HepG2 (cell line): ENCODE results near the gene RPL6. TPM values are rescaled to one million over a fixed set of nuclear protein-coding genes. Genes with fewer than 3 reads are reported as not detected.
A peak's percentile ranks its signal among the peaks of the same experiment; 100 is the strongest.

Experiments used
- ASH2L ChIP-seq: fragments of 300-600, 200-600 bp; sonication (generic); IDR thresholded peaks from 2 replicates; pipeline ENCODE4 v1.7.0; 2017; ENCODE audit warnings: low read depth, mild to moderate bottlenecking, moderate library complexity, mixed read lengths, low read length; ENCODE audit not compliant: insufficient read length
- HOXA3 ChIP-seq: sonication (generic); formaldehyde crosslinking; IDR thresholded peaks from 2 replicates; pipeline ENCODE4 v1.5.0; 2020; ENCODE audit warnings: missing genetic modification reagents
- KLF13 ChIP-seq: sonication (generic); formaldehyde crosslinking; IDR thresholded peaks from 2 replicates; pipeline ENCODE4 v1.4.0; 2020; ENCODE audit warnings: mild to moderate bottlenecking, missing genetic modification reagents
- MIXL1 ChIP-seq: IDR thresholded peaks from 2 replicates; pipeline ENCODE4 v1.6.1; 2016
- THAP11 ChIP-seq: IDR thresholded peaks from 2 replicates; pipeline ENCODE4 v1.6.1; 2016; ENCODE audit warnings: missing biosample characterization, missing genetic modification reagents
- ZFX ChIP-seq: sonication (generic); formaldehyde crosslinking; IDR thresholded peaks from 2 replicates; pipeline ENCODE4 v1.4.0; 2020; ENCODE audit warnings: mild to moderate bottlenecking, low read depth, missing genetic modification reagents, moderate library complexity
- ZNF143 ChIP-seq: sonication (generic); formaldehyde crosslinking; IDR thresholded peaks from 2 replicates; pipeline ENCODE4 v1.4.0; 2020; ENCODE audit warnings: missing genetic modification reagents
- ZNF225 ChIP-seq: sonication (generic); formaldehyde crosslinking; IDR thresholded peaks from 2 replicates; pipeline ENCODE4 v1.4.0; 2020; ENCODE audit warnings: mild to moderate bottlenecking, missing genetic modification reagents
- ZNF235 ChIP-seq: sonication (generic); formaldehyde crosslinking; IDR thresholded peaks from 2 replicates; pipeline ENCODE4 v1.8.1; 2023; ENCODE audit warnings: mild to moderate bottlenecking, missing genetic modification reagents, borderline replicate concordance
- ZNF446 ChIP-seq: sonication (generic); formaldehyde crosslinking; IDR thresholded peaks from 2 replicates; pipeline ENCODE4 v1.5.0; 2020; ENCODE audit warnings: mild to moderate bottlenecking, missing genetic modification reagents
- ZNF781 ChIP-seq: sonication (generic); formaldehyde crosslinking; IDR thresholded peaks from 2 replicates; pipeline ENCODE4 v1.5.1; 2020; ENCODE audit warnings: borderline replicate concordance, mild to moderate bottlenecking, missing genetic modification reagents; ENCODE audit errors: not compliant biosample characterization
- polyA plus RNA-seq, 8 experiments: library from polyadenylated mRNA; depleted of rRNA in 3 of 8; stranded (reverse) in 7 of 8; unstranded in 1 of 8; fragments of >200 nt; fragmentation: Illumina TruSeq in 4 of 8; extraction: Trizol in 4 of 8; gene quantifications; 2 replicates each; pipeline versions ENCODE4 v1.2.1 to v1.2.3, GENCODE V29; 2011 to 2016; ENCODE audit warnings: low read depth in 4 of 8, missing spikeins in 1 of 8, mixed read lengths in 1 of 8; ENCODE audit not compliant: insufficient read depth in 1 of 8
- total RNA-seq, 5 experiments: library from RNA; depleted of rRNA; stranded (reverse); fragments of >200 nt; fragmentation: Illumina TruSeq; extraction: Trizol; gene quantifications; 2 replicates each; pipeline ENCODE4 v1.2.3, GENCODE V29; 2016; ENCODE audit warnings: low read depth in 1 of 5
- TF ChIP-seq, protein P1 (sequence below): sonication (generic); formaldehyde crosslinking; IDR thresholded peaks from 2 replicates; pipeline ENCODE4 v1.9.0; 2021; ENCODE audit warnings: missing genetic modification reagents, mild to moderate bottlenecking, borderline replicate concordance
- TF ChIP-seq, protein P2 (sequence below): sonication (generic); formaldehyde crosslinking; IDR thresholded peaks from 2 replicates; pipeline ENCODE4 v1.4.0; 2020; ENCODE audit warnings: low read depth, mild to moderate bottlenecking, missing genetic modification reagents
- TF ChIP-seq, protein P3 (sequence below): sonication (generic); formaldehyde crosslinking; IDR thresholded peaks from 2 replicates; pipeline ENCODE4 v1.4.0; 2020; ENCODE audit warnings: missing genetic modification reagents
- TF ChIP-seq, protein P4 (sequence below): sonication (generic); formaldehyde crosslinking; IDR thresholded peaks from 2 replicates; pipeline ENCODE4 v1.5.0; 2020; ENCODE audit warnings: mild to moderate bottlenecking, missing genetic modification reagents, moderate library complexity
- TF ChIP-seq, protein P5 (sequence below): sonication (generic); formaldehyde crosslinking; IDR thresholded peaks from 2 replicates; pipeline ENCODE4 v1.4.0; 2020; ENCODE audit warnings: mild to moderate bottlenecking, missing genetic modification reagents
- TF ChIP-seq, protein P6 (sequence below): sonication (generic); formaldehyde crosslinking; IDR thresholded peaks from 2 replicates; pipeline ENCODE4 v1.8.1; 2023; ENCODE audit warnings: mild to moderate bottlenecking, moderate library complexity, missing genetic modification reagents

Gene RPL6
- total and polyA plus RNA-seq, 2 of the 13 experiments (the other 11 are each of a cell fraction or from before 2014, with no cell fraction given), result 1,551 to 1,719 TPM

DNA sequence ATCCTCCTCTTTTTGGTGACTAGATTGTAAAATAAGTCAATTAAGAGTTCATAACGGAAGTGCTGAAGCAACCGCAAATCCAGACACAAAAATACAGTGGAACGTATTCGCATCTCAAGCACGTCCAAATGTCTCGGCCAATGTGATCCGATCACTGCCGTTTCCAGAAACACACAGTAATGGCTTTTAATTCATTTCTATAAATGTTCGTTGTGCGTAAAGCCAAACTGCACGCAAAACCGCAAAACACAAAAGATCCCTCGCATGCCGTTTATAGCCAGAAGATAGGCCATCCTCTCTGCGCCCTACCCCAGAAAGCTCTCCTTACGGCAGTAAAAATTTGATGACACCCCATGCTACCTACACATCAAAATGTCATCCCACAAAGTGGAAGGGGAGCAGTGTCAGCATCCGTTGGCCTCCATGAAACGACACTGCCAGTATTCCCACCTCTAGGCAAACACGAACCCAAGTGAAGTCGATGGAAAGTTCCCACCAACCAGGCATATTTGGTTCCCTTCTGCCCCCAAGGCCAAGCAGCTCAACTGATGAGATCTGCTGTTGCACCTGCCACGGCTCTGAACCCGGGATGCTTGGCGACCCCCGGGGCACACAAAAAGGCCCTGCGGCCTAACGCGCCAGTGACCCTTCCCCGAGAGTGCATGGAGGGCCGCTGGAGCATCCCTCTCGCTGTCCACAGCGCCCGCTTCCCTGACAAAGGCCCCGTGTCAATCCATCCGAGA, 28.6 kb downstream of the RPL6 start (continued):
- TF ChIP-seq, protein P1, sequence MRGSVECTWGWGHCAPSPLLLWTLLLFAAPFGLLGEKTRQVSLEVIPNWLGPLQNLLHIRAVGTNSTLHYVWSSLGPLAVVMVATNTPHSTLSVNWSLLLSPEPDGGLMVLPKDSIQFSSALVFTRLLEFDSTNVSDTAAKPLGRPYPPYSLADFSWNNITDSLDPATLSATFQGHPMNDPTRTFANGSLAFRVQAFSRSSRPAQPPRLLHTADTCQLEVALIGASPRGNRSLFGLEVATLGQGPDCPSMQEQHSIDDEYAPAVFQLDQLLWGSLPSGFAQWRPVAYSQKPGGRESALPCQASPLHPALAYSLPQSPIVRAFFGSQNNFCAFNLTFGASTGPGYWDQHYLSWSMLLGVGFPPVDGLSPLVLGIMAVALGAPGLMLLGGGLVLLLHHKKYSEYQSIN (CRISPR knock-in tag), result no peak
- TF ChIP-seq ZNF143 (CRISPR knock-in tag), result no peak
- TF ChIP-seq, protein P2, sequence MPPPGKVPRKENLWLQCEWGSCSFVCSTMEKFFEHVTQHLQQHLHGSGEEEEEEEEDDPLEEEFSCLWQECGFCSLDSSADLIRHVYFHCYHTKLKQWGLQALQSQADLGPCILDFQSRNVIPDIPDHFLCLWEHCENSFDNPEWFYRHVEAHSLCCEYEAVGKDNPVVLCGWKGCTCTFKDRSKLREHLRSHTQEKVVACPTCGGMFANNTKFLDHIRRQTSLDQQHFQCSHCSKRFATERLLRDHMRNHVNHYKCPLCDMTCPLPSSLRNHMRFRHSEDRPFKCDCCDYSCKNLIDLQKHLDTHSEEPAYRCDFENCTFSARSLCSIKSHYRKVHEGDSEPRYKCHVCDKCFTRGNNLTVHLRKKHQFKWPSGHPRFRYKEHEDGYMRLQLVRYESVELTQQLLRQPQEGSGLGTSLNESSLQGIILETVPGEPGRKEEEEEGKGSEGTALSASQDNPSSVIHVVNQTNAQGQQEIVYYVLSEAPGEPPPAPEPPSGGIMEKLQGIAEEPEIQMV (CRISPR knock-in tag), result 0 out of 2 replicates have a peak, but pooled peaks have one; percentile 57
- TF ChIP-seq, protein P3, sequence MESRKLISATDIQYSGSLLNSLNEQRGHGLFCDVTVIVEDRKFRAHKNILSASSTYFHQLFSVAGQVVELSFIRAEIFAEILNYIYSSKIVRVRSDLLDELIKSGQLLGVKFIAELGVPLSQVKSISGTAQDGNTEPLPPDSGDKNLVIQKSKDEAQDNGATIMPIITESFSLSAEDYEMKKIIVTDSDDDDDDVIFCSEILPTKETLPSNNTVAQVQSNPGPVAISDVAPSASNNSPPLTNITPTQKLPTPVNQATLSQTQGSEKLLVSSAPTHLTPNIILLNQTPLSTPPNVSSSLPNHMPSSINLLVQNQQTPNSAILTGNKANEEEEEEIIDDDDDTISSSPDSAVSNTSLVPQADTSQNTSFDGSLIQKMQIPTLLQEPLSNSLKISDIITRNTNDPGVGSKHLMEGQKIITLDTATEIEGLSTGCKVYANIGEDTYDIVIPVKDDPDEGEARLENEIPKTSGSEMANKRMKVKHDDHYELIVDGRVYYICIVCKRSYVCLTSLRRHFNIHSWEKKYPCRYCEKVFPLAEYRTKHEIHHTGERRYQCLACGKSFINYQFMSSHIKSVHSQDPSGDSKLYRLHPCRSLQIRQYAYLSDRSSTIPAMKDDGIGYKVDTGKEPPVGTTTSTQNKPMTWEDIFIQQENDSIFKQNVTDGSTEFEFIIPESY (CRISPR knock-in tag), result no peak
- no peak for TF ChIP-seq ZNF446 (CRISPR knock-in tag)
- TF ChIP-seq ZNF225 (CRISPR knock-in tag), result no peak
- peak; percentile 54 for TF ChIP-seq ZNF781 (CRISPR knock-in tag)
- TF ChIP-seq KLF13, result no peak
- TF ChIP-seq THAP11 (CRISPR knock-in tag), result no peak
- TF ChIP-seq, protein P4, sequence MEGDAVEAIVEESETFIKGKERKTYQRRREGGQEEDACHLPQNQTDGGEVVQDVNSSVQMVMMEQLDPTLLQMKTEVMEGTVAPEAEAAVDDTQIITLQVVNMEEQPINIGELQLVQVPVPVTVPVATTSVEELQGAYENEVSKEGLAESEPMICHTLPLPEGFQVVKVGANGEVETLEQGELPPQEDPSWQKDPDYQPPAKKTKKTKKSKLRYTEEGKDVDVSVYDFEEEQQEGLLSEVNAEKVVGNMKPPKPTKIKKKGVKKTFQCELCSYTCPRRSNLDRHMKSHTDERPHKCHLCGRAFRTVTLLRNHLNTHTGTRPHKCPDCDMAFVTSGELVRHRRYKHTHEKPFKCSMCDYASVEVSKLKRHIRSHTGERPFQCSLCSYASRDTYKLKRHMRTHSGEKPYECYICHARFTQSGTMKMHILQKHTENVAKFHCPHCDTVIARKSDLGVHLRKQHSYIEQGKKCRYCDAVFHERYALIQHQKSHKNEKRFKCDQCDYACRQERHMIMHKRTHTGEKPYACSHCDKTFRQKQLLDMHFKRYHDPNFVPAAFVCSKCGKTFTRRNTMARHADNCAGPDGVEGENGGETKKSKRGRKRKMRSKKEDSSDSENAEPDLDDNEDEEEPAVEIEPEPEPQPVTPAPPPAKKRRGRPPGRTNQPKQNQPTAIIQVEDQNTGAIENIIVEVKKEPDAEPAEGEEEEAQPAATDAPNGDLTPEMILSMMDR (CRISPR knock-in tag), result no peak
- TF ChIP-seq, protein P5, sequence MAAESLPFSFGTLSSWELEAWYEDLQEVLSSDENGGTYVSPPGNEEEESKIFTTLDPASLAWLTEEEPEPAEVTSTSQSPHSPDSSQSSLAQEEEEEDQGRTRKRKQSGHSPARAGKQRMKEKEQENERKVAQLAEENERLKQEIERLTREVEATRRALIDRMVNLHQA (CRISPR knock-in tag), result no peak
- TF ChIP-seq MIXL1 (CRISPR knock-in tag), result no peak
- TF ChIP-seq ZFX (CRISPR knock-in tag), result peak; percentile 67
- TF ChIP-seq ASH2L, result peak; percentile 9
- TF ChIP-seq HOXA3, result peak; percentile 25; the same call in 1 of the 2 replicates
- 0 out of 2 replicates have a peak, but pooled peaks have one; percentile 19 for TF ChIP-seq ZNF235 (CRISPR knock-in tag)
- TF ChIP-seq, protein P6, sequence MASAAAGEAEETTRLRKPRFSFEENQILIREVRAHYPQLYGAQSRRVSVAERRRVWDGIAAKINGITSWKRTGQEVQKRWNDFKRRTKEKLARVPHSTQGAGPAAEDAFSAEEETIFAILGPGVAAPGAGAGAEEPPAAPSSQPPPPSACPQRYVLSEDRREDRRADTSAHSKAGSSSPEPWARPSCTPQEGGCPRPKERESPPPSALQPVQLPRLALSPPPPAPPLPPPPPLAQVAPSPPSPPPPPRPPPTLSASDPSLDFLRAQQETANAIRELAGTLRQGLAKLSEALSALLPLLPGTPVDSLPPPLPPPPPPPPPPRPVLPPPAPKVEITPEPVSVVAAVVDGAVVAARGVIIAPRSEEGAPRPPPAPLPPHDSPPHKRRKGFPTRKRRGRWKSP (CRISPR knock-in tag), result peak; percentile 35; the same call in 1 of the 2 replicates
